Measurements from ENCODE around the gene MYBL2.

The MYBL2 gene

GRCh38 chr20:43724383-43724782, 57.5 kb downstream of the MYBL2 start:
- no peak for DNase-seq

GRCh38 chr20:43725666-43726065, 58.8 kb downstream of the MYBL2 start:
- no peak for DNase-seq

- no peak for DNase-seq
Observed at GRCh38 chr20:43726333-43726732, 59.4 kb downstream of the MYBL2 start.

- DNase-seq, result no peak
Observed at GRCh38 chr20:43726811-43727338, 60.0 kb downstream of the MYBL2 start, which contains the start of gene GTSF1L. GTSF1L (minus strand) TSS chr20:43727002; CDS start chr20:43726694, 308 bp downstream.

GRCh38 chr20:43727980-43728590, 61.2 kb downstream of the MYBL2 start:
- peak; percentile 47 for DNase-seq

- DNase-seq, result peak; percentile 33
Observed at GRCh38 chr20:43728686-43729255, 61.9 kb downstream of the MYBL2 start.

GRCh38 chr20:43731469-43731868, 64.6 kb downstream of the MYBL2 start:
- no peak for DNase-seq

- DNase-seq, result no peak
Observed at GRCh38 chr20:43731927-43732326, 65.0 kb downstream of the MYBL2 start.

GRCh38 chr20:43736588-43737158, 69.8 kb downstream of the MYBL2 start:
- no peak for DNase-seq

GRCh38 chr20:43737925-43738324, 71.0 kb downstream of the MYBL2 start:
- DNase-seq, result no peak

GRCh38 chr20:43739148-43739749, 72.3 kb downstream of the MYBL2 start:
- no peak for DNase-seq

- no peak for DNase-seq
Observed at GRCh38 chr20:43740642-43741041, 73.7 kb downstream of the MYBL2 start.

- no peak for DNase-seq
Observed at GRCh38 chr20:43744151-43744611, 77.3 kb downstream of the MYBL2 start.

GRCh38 chr20:43744966-43745730, 78.2 kb downstream of the MYBL2 start:
- DNase-seq, result no peak

GRCh38 chr20:43746344-43747137, 79.6 kb downstream of the MYBL2 start:
- DNase-seq, result no peak

GRCh38 chr20:43748274-43748673, 81.4 kb downstream of the MYBL2 start:
- no peak for DNase-seq

GRCh38 chr20:43749734-43750294, 82.9 kb downstream of the MYBL2 start:
- peak; percentile 85 for DNase-seq

GRCh38 chr20:43750774-43751166, 83.9 kb downstream of the MYBL2 start:
- no peak for DNase-seq

- peak; percentile 9 for DNase-seq
Observed at GRCh38 chr20:43751167-43752050, 84.5 kb downstream of the MYBL2 start.

- DNase-seq, result no peak
Observed at GRCh38 chr20:43752051-43752360, 85.1 kb downstream of the MYBL2 start.

Measured in CD4-positive, alpha-beta T cell treated with Interleukin-6 for 4 hours (primary cell).